Pancreas (tissue), 10 donors: ENCODE measurements around the gene TENM4. TPM values are rescaled to one million over a fixed set of nuclear protein-coding genes. Genes with fewer than 3 reads are reported as not detected.

Experiments
- ATAC-seq, 4 donors: fragments of 200-7000 bp; cut with Tn5 transposase; one replicate each; pipeline versions ENCODE4 v1.8.0 to v1.9.1; 2020; ENCODE audit warnings: mild to moderate bottlenecking in 4 of 4, moderate library complexity in 4 of 4
- DNase-seq, 6 donors: peaks; one replicate each; pipeline ENCODE4 v3.0.0-alpha.2; 2020
- FAIRE-seq: peaks from 2 replicates; lab custom pipeline; 2012; peaks lifted over from hg19 to GRCh38; lab: Jason Lieb, UNC
- H3K27ac ChIP-seq, 4 donors: fragments of 200-600 bp; sonication (generic); 1 replicate in 3 of 4; 2 replicates in 1 of 4; pipeline versions ENCODE4 v1.5.0 to v1.8.0; 2020
- H3K27me3 ChIP-seq, 4 donors: fragments of 200-600 bp; one replicate each; pipeline ENCODE4 v1.8.0; 2021
- H3K36me3 ChIP-seq, 3 donors: fragments of 200-600 bp; sonication (generic) in 1 of 3; one replicate each; pipeline versions ENCODE4 v1.5.0 to v1.8.0; 2020 to 2021
- H3K4me1 ChIP-seq, 3 donors: fragments of 200-600 bp; one replicate each; pipeline ENCODE4 v1.8.0; 2021
- H3K4me3 ChIP-seq, 4 donors: fragments of 200-600 bp; sonication (generic) in 2 of 4; one replicate each; pipeline versions ENCODE4 v1.5.0 to v1.8.0; 2020 to 2021
- H3K9me3 ChIP-seq, 4 donors: fragments of 200-600 bp; one replicate each; pipeline ENCODE4 v1.8.0; 2021
- WGBS, 2 donors: extraction: QIAGEN DNeasy Blood & Tissue Kit; methylation state at CpG; one replicate each; pipeline ENCODE4 v1.1.7; 2013; 5-methylcytosine and 5-hydroxymethylcytosine counted together
- intact Hi-C, 3 donors: fragments of 100-400 bp; cut with DNase I; formaldehyde crosslinking; loops; one replicate each; pipeline versions ENCODE4 v1.11.1 to v1.14.2; 2022
- polyA plus RNA-seq, 2 donors: library from polyadenylated mRNA; stranded (reverse); fragments of 200-250 nt; gene quantifications; one replicate each; pipeline ENCODE4 v1.2.3, GENCODE V29; 2013
- total RNA-seq, 6 donors: library from RNA; stranded (reverse); fragmentation: NEBNext Ultra II Directional in 4 of 6; extraction: Animal tissue kit (Norgen Biotek cat#: 25700) in 4 of 6; gene quantifications; one replicate each; pipeline versions ENCODE4 v1.2.1 to v1.2.4, GENCODE V29; 2021 to 2023
- TF ChIP-seq, protein P1 (sequence below), 4 donors: fragments of 200-600 bp; sonication (generic) in 3 of 4; IDR thresholded peaks; one replicate each; pipeline versions ENCODE4 v1.5.0 to v1.8.0; 2021; ENCODE audit warnings: antibody characterized with exemption in 4 of 4
- donor health status: healthy with polysubstance abuse.
- donor health status: DM: no; HTN: no; CAD: no; lungs with moderate emphysema.
- donor health status: DM: no; HTN: no; CAD: no.
- donor health status: control.
- donor health status: control.
- donor health status: Bipolar disorder and iron deficiency.
- donor health status: DM: yes; HTN: yes; CAD: no.
- donor health status: DM: no; HTN: no; CAD: no.
- donor health status: DM: no; HTN: no; CAD: no.
- donor health status: DM: yes; HTN: yes; CAD: no.

The TENM4 gene
- total and polyA plus RNA-seq, 8 donors: 0.37 to 6.8 (median 1.3) TPM

DNA sequence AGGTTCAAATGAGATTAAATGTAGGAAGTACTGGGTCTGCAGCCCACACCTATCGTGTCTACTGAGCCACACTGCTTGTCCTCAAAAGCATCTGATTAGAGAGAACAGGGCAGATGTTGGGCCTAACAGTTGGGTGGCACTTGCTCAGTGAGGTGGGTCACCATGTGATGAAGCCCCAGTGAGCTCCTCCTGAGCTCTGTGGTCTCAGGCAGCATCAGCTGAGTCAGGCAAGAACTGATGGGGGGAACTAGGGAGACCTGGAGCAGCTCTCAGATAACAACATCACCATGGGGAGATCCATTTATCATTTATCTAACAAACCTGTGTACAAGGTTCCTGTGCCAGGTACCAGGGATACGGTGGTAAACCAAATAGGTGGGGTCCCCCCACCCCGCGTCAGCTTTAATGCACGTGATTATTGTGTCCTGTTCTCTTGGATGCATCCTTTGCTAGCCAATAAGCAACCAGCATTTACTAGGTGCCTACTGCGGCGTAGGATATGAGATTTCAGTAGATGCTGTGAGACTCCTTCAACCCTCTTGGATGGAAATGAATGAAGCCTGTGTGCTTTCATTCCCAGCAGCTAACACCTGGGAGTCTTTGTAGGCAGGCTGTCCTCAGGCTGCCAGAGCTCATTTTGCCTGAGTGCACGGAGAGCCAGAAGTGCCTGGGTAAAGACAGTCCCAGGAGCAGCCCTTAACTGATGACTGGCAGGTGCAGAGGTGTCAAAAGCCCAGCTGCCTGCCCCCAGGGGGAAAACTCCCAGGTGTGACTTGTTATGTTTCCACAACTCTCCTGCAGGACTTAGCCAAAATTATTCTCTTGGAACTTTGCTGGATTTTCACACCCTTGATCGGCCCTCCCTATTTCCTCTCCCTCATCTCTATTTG, 792.6 kb downstream of the TENM4 start:
- DNase-seq: no peak
- intact Hi-C loops: loop anchor here in 2 of 3 donors (5.0 to 10.0 kb wide), 3 partner anchors 429 to 847 kb away; no protein-coding TSS in a partner anchor
- no peaks in the 10 kb centered on the region for H3K4me1 ChIP-seq
- ATAC-seq: no peak
- no peaks in the 10 kb centered on the region for H3K9me3 ChIP-seq
- 58 to 78% methylated on average over 9 of the region's 9 CpGs for WGBS, 2 donors
- no peaks in the 10 kb centered on the region for H3K27me3 ChIP-seq
- H3K36me3 ChIP-seq: no peaks in the 10 kb centered on the region
- H3K27ac ChIP-seq: no peak overlapping the region
- TF ChIP-seq, protein P1, sequence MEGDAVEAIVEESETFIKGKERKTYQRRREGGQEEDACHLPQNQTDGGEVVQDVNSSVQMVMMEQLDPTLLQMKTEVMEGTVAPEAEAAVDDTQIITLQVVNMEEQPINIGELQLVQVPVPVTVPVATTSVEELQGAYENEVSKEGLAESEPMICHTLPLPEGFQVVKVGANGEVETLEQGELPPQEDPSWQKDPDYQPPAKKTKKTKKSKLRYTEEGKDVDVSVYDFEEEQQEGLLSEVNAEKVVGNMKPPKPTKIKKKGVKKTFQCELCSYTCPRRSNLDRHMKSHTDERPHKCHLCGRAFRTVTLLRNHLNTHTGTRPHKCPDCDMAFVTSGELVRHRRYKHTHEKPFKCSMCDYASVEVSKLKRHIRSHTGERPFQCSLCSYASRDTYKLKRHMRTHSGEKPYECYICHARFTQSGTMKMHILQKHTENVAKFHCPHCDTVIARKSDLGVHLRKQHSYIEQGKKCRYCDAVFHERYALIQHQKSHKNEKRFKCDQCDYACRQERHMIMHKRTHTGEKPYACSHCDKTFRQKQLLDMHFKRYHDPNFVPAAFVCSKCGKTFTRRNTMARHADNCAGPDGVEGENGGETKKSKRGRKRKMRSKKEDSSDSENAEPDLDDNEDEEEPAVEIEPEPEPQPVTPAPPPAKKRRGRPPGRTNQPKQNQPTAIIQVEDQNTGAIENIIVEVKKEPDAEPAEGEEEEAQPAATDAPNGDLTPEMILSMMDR (IDR thresholded peaks at IDR 0.05): no peak
- FAIRE-seq: no peak
- no peak overlapping the region for H3K4me3 ChIP-seq

DNA sequence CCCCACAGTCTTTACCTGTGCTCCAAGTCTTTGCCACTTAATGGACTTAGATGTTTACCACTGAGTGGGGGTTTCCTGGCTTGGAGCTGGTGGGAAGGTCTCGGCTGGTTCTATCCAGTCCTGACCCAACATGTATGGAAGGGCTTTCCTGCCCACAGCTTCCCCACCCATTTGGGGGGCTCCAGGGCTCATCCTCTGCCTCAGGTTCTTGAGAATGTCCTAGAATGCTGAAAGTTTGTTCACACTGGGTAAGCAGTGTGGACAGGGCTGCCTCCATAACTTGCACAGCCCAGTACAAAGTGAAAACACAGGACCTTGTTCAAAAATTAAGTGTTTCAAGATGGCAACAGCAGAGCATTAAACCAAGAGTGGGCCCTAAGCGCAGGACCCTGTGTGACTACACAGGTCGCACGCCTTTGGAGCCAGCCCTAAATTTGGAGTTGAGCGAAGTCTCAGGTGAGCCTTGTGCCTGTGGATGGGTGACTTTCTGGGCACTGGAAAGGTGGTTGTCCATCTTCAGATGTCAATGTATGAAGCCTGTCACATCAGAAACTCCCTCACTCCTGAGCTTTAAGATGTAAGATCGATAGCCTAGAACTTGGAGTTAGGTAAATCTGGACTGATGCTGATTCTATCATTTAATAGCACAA, 793.4 kb downstream of the TENM4 start:
- Histone ChIP-seq H3K4me3 (no peak overlapping the region), H3K27ac (no peak overlapping the region), H3K27me3 (no peaks in the 10 kb centered on the region), H3K9me3 (no peaks in the 10 kb centered on the region), H3K36me3 (no peaks in the 10 kb centered on the region), H3K4me1 (no peaks in the 10 kb centered on the region)
- no peak for FAIRE-seq
- WGBS, 2 donors: 67 to 75% methylated on average over 6 of the region's 6 CpGs
- intact Hi-C loops: loop anchor here in 2 of 3 donors (5.0 to 10.0 kb wide), 3 partner anchors 430 to 847 kb away; no protein-coding TSS in a partner anchor
- no peak for DNase-seq
- TF ChIP-seq, protein P1 (IDR thresholded peaks at IDR 0.05): no peak
- no peak for ATAC-seq

DNA sequence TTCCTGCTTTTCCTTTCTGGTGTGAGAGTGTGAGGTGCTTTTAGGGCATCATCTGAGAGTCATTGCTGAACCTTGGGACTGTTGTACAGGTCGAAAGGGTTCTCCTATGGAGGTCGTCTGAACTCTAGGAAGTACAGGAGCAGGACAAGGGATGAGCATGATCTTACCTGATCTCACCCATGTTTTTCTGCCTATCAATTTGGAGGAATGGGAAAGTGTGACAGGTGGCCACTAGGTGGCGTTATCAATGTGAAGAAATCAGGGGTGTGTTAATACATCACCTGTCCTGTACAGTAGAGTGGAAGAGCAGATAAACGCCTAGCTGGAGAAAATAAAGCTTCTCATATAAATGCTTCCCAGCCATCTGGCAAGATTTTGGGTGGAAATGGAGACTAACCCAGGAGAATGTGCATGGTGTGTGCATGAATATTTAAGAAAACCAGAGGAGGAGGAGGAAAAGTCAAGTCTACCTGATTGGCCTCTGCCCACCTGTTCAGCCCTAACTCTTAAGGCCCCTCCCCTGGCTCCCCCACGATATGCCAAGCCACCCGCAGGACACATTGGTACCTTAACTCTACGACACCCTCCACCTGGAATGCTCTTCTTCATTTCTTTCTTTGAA, 794.2 kb downstream of the TENM4 start:
- FAIRE-seq: no peak
- H3K9me3 ChIP-seq: no peaks in the 10 kb centered on the region
- peak; percentile 83 to 91 (median 87) for ATAC-seq
- WGBS, 2 donors: 10 to 14% methylated on average over 7 of the region's 7 CpGs
- no peaks in the 10 kb centered on the region for H3K4me1 ChIP-seq
- no peak overlapping the region for H3K4me3 ChIP-seq
- intact Hi-C loops: loop anchor here in 2 of 3 donors (5.0 to 10.0 kb wide), 3 partner anchors 431 to 848 kb away; no protein-coding TSS in a partner anchor
- H3K27ac ChIP-seq: no peak overlapping the region
- peak in 5 of 6 donors; percentile 42 to 78 (median 49) for DNase-seq
- H3K27me3 ChIP-seq: no peaks in the 10 kb centered on the region
- no peaks in the 10 kb centered on the region for H3K36me3 ChIP-seq
- TF ChIP-seq, protein P1 (IDR thresholded peaks at IDR 0.05): peak; percentile 73 to 89 (median 86)

DNA sequence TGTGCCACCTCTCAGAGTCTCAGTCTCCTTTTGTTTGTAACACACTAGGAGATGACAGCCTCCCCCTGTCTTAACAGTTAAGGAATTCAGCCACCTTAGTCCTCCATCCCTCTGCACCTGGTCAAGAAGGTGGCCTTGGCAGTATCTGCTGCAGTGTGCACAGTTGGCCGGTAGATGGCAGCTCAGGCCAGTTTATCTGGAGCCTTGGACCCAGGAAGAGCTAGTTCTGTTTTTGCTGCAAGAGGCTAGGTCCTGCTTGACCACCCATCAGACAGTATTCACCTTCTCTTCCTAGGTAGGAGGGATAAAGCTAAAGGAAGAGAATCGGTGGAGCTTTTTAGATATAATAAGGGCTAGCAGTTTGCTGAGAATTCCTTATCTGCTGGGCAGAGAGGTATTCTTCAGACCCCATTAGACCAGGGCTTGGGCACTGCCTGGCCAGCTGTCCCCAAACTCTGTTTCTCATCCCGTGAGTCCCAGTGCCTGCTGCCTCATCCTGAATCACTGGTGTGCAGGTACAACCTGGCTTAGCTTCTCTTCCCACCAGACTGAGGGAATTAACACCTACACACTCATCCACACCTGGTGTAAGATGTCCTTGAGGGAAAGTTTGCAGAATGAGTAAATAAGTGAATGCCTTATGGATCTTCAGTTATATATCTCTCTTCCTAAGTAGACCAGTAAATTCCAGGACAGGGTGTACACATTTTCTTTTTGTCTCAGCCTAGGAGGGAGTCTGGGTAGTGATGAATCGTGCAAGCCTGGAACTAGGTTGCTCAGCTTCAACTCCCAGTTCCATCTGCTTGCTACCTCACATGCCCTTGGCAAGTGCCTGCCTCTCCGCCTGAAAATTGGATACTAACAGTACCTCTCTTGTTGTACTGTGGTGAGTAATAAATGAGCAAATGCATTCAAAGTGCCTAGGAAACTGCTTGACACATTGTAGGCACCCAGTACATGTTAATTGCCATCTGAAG, 795.3 kb downstream of the TENM4 start:
- no peaks in the 10 kb centered on the region for H3K27me3 ChIP-seq
- H3K4me1 ChIP-seq: no peaks in the 10 kb centered on the region
- FAIRE-seq: no peak
- TF ChIP-seq, protein P1 (IDR thresholded peaks at IDR 0.05): peak; percentile 82 to 90 (median 87)
- DNase-seq: peak; percentile 47 to 91 (median 82)
- ATAC-seq: peak; percentile 90 to 98 (median 96)
- H3K36me3 ChIP-seq: no peaks in the 10 kb centered on the region
- 30 to 31% methylated on average over 5 of the region's 5 CpGs for WGBS, 2 donors
- intact Hi-C loops: loop anchor here in 2 of 3 donors (5.0 to 10.0 kb wide), 3 partner anchors 432 to 849 kb away; no protein-coding TSS in a partner anchor
- H3K4me3 ChIP-seq: no peak overlapping the region
- no peak overlapping the region for H3K27ac ChIP-seq
- H3K9me3 ChIP-seq: no peaks in the 10 kb centered on the region
